Neural progenitor cell (in vitro differentiated cells): ENCODE data around the gene PCDHGA12. TPM values are rescaled to one million over a fixed set of nuclear protein-coding genes. Genes with fewer than 3 reads are reported as not detected.
A peak's percentile ranks its signal among the peaks of the same experiment; 100 is the strongest.
"Not testable (repeated sequence)": the region's sequence is repeated elsewhere in the genome, so short reads cannot be mapped to it uniquely, and the experiment has no call there.

ENCODE experiments used
- DNase-seq: peaks from one replicate; pipeline ENCODE4 v3.0.0-alpha.2; 2016; ENCODE audit warnings: low spot score
- H2AFZ ChIP-seq: fragments of 200-600 bp; sonication (generic); replicated peaks from 2 replicates; pipeline ENCODE4 v1.6.1; 2016; ENCODE audit warnings: antibody characterized with exemption
- H3F3A ChIP-seq: fragments of 200-600 bp; sonication (generic); 2 replicates; pipeline ENCODE4 v1.6.1; 2016; ENCODE audit warnings: antibody characterized with exemption, low read depth
- H3K27ac ChIP-seq: fragments of 200-600 bp; sonication (generic); 2 replicates; pipeline ENCODE4 v1.5.1; 2016; ENCODE audit warnings: mild to moderate bottlenecking
- H3K27me3 ChIP-seq: fragments of 200-600 bp; sonication (generic); 2 replicates; pipeline ENCODE4 v1.6.1; 2016; ENCODE audit warnings: mild to moderate bottlenecking, moderate library complexity
- H3K36me3 ChIP-seq: fragments of 200-600 bp; sonication (generic); 2 replicates; pipeline ENCODE4 v1.5.1; 2016
- H3K4me1 ChIP-seq: fragments of 200-600 bp; sonication (generic); 2 replicates; pipeline ENCODE4 v1.6.1; 2016; ENCODE audit warnings: mixed run types
- H3K4me2 ChIP-seq: fragments of 200-600 bp; sonication (generic); 2 replicates; pipeline ENCODE4 v1.6.1; 2016
- H3K4me3 ChIP-seq: fragments of 200-600 bp; sonication (generic); 2 replicates; pipeline ENCODE4 v1.5.1; 2016
- H3K79me2 ChIP-seq: fragments of 200-600 bp; sonication (generic); 2 replicates; pipeline ENCODE4 v1.6.1; 2016; ENCODE audit warnings: low read depth
- H3K9ac ChIP-seq: fragments of 200-600 bp; sonication (generic); 2 replicates; pipeline ENCODE4 v1.6.1; 2016
- H3K9me3 ChIP-seq: fragments of 200-600 bp; sonication (generic); 2 replicates; pipeline ENCODE4 v1.5.1; 2016; ENCODE audit warnings: low read depth
- H4K20me1 ChIP-seq: fragments of 200-600 bp; sonication (generic); 2 replicates; pipeline ENCODE4 v1.6.1; 2016; ENCODE audit warnings: low read depth
- H3K27ac Mint-ChIP-seq: 3 replicates; pipeline ENCODE4 v1.8.0; 2021; ENCODE audit warnings: mixed read lengths
- H3K27me3 Mint-ChIP-seq: 2 replicates; pipeline ENCODE4 v1.8.0; 2022; ENCODE audit warnings: low read depth, mild to moderate bottlenecking, inconsistent platforms, moderate library complexity, mixed read lengths; ENCODE audit not compliant: insufficient read depth
- H3K36me3 Mint-ChIP-seq: 3 replicates; pipeline ENCODE4 v1.8.0; 2021; ENCODE audit warnings: mixed read lengths
- H3K4me1 Mint-ChIP-seq: 3 replicates; pipeline ENCODE4 v1.8.0; 2021; ENCODE audit warnings: mixed read lengths
- H3K4me3 Mint-ChIP-seq: 3 replicates; pipeline ENCODE4 v1.8.0; 2021; ENCODE audit warnings: mild to moderate bottlenecking, moderate library complexity, mixed read lengths
- H3K9me3 Mint-ChIP-seq: 3 replicates; pipeline ENCODE4 v1.8.0; 2020; ENCODE audit warnings: mixed read lengths
- EZH2 ChIP-seq: fragments of 200-600 bp; sonication (generic); IDR thresholded peaks from 2 replicates; pipeline ENCODE4 v1.6.1; 2017; ENCODE audit warnings: antibody characterized with exemption, mild to moderate bottlenecking, moderate library complexity
- EZH2phosphoT487 ChIP-seq: fragments of 200-600 bp; sonication (generic); IDR thresholded peaks from 2 replicates; pipeline ENCODE4 v1.6.1; 2017; ENCODE audit warnings: antibody characterized with exemption
- total RNA-seq: library from RNA; depleted of rRNA; stranded (reverse); fragments of >200 nt; gene quantifications from 2 replicates; pipeline ENCODE4 v1.2.3, GENCODE V29; 2015; ENCODE audit warnings: low replicate concordance
- TF ChIP-seq, protein P1 (sequence below): fragments of 200-600 bp; sonication (generic); IDR thresholded peaks from 2 replicates; pipeline ENCODE4 v1.5.1; 2017; ENCODE audit warnings: antibody characterized with exemption, mild to moderate bottlenecking

Gene PCDHGA12
- total RNA-seq, 1 donor from 2014 or later: 0.79 TPM

DNA sequence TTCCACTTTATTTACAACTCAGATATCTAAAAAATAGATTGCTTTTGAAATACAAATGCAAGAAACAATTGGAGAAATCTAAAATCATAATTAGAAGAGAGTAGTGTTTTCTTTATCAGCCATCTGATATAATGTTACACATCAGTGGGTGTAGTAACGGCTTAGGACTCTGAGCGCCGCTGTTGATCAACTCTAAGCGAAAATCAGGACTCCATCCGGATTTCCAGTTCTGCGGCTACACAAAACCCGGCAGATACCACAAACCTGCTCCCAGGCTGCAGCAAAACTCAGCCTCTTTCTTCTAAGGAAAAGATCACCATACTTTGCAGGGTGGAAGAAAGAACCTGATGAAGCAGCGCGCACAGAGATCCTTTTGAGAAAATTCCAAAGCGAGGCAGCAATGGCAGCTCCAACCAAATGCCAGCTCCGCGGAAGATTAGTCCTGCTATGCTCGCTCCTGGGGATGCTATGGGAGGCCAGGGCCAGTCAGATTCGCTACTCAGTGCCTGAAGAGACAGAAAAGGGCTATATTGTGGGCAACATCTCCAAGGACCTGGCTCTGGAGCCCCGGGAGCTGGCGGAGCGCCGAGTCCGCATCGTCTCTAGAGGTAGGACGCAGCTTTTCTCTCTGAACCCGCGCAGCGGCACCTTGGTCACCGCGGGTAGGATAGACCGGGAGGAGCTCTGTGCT lies 27.6 kb upstream of the PCDHGA12 start, which contains the start of gene PCDHGA9:
PCDHGA9 (plus strand) TSS at position 226 of the 691 bp plus-strand sequence; CDS start at position 401, 175 bp downstream.
- Histone ChIP-seq H3K9me3 (peaks cover 14% of the 10 kb centered on the region), H3K36me3 (no peaks in the 10 kb centered on the region), H3K4me1 (no peaks in the 10 kb centered on the region), H2AFZ (no peak within 1 kb of the TSS), H3K4me3 (no peak within 1 kb of the TSS), H3K79me2 (no peaks in the 10 kb centered on the region), H3K27me3 (no peaks in the 10 kb centered on the region), H3F3A (peaks cover 4% of the 10 kb centered on the region), H3K9ac (no peak within 1 kb of the TSS), H3K27ac (no peak within 1 kb of the TSS), H4K20me1 (no peaks in the 10 kb centered on the region), H3K4me2 (no peak within 1 kb of the TSS)
- Mint-ChIP-seq H3K27me3 (no peaks in the 10 kb centered on the region), H3K27ac (no peak within 1 kb of the TSS), H3K9me3 (peaks cover 61% of the 10 kb centered on the region), H3K4me1 (no peaks in the 10 kb centered on the region), H3K36me3 (peaks cover 13% of the 10 kb centered on the region), H3K4me3 (no peak within 1 kb of the TSS)
- DNase-seq: no peak
- TF ChIP-seq, protein P1, sequence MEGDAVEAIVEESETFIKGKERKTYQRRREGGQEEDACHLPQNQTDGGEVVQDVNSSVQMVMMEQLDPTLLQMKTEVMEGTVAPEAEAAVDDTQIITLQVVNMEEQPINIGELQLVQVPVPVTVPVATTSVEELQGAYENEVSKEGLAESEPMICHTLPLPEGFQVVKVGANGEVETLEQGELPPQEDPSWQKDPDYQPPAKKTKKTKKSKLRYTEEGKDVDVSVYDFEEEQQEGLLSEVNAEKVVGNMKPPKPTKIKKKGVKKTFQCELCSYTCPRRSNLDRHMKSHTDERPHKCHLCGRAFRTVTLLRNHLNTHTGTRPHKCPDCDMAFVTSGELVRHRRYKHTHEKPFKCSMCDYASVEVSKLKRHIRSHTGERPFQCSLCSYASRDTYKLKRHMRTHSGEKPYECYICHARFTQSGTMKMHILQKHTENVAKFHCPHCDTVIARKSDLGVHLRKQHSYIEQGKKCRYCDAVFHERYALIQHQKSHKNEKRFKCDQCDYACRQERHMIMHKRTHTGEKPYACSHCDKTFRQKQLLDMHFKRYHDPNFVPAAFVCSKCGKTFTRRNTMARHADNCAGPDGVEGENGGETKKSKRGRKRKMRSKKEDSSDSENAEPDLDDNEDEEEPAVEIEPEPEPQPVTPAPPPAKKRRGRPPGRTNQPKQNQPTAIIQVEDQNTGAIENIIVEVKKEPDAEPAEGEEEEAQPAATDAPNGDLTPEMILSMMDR: peak; percentile 23
- TF ChIP-seq EZH2 (no peak), EZH2phosphoT487 (no peak)

DNA sequence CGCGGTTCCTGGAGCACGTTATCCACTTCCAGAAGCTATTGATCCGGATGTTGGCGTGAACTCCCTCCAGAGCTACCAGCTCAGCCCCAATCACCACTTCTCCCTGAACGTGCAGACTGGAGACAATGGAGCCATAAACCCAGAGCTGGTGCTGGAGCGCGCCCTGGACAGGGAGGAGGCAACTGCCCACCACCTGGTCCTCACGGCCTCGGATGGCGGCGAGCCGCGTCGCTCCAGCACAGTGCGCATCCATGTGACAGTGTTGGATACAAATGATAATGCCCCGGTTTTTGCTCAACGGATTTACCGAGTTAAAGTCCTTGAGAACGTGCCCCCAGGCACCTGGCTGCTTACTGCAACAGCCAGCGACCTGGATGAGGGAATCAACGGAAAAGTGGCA lies 26.9 kb upstream of the PCDHGA12 start:
- H3F3A ChIP-seq: peaks cover 4% of the 10 kb centered on the region
- H3K79me2 ChIP-seq: no peaks in the 10 kb centered on the region
- no peak overlapping the region for H3K4me3 Mint-ChIP-seq
- H3K36me3 ChIP-seq: no peaks in the 10 kb centered on the region
- no peaks in the 10 kb centered on the region for H3K4me1 ChIP-seq
- H3K4me1 Mint-ChIP-seq: peaks cover 3% of the 10 kb centered on the region
- DNase-seq: no peak
- H3K27ac Mint-ChIP-seq: no peak overlapping the region
- TF ChIP-seq EZH2 (no peak), EZH2phosphoT487 (no peak)
- TF ChIP-seq, protein P1: no peak
- H3K36me3 Mint-ChIP-seq: peaks cover 18% of the 10 kb centered on the region
- no peak overlapping the region for H3K27ac ChIP-seq
- H3K27me3 Mint-ChIP-seq: peaks cover 4% of the 10 kb centered on the region
- no peaks in the 10 kb centered on the region for H4K20me1 ChIP-seq
- peaks cover 2% of the 10 kb centered on the region for H3K27me3 ChIP-seq
- H3K9ac ChIP-seq: no peak overlapping the region
- peaks cover 67% of the 10 kb centered on the region for H3K9me3 Mint-ChIP-seq
- no peak overlapping the region for H3K4me3 ChIP-seq
- H3K9me3 ChIP-seq: peaks cover 16% of the 10 kb centered on the region
- H2AFZ ChIP-seq: no peak overlapping the region
- H3K4me2 ChIP-seq: no peak overlapping the region

DNA sequence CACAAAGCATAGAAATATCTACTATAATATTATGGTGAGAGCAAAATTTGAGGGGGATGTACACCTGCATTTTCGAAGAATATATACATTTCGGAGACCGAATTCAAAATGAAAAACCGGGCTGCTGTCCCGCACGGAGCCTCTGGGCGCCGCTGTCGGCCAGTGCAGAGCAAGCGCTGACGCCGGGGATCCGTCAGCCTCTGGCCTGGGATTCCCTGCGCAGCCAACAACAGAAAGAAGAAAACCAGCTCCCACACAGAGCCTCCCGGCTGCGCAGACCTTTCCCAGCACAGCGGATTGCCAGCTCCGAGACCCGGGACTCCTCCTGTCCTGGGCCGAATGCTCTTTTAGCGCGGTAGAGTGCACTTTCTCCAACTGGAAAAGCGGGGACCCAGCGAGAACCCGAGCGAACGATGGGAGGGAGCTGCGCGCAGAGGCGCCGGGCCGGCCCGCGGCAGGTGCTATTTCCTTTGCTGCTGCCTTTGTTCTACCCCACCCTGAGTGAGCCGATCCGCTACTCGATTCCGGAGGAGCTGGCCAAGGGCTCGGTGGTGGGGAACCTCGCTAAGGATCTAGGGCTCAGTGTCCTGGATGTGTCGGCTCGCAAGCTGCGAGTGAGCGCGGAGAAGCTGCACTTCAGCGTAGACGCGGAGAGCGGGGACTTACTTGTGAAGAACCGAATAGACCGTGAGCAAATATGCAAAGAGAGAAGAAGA lies 22.4 kb upstream of the PCDHGA12 start, which contains the start of gene PCDHGB6:
PCDHGB6 (plus strand) TSS at position 232 of the 716 bp plus-strand sequence; CDS start at position 414, 182 bp downstream.
- H4K20me1 ChIP-seq: not testable (repeated sequence)

More for the DNA sequence above, 22.4 kb upstream of the PCDHGA12 start, which contains the start of gene PCDHGB6:
- H3K36me3 Mint-ChIP-seq: peaks cover 41% of the 10 kb centered on the region
- H3K79me2 ChIP-seq, H3K9ac ChIP-seq, H3K27ac ChIP-seq, H3K27me3 ChIP-seq, H3K4me1 ChIP-seq: not testable (repeated sequence)
- H3K27ac Mint-ChIP-seq: peak within 1 kb of the TSS; percentile 100
- peak within 1 kb of the TSS; percentile 94 for H3K4me3 Mint-ChIP-seq
- peak within 1 kb of the TSS; percentile 85 for H2AFZ ChIP-seq
- H3F3A ChIP-seq: peaks cover 14% of the 10 kb centered on the region
- TF ChIP-seq, protein P1: peak; percentile 80
- peaks cover 79% of the 10 kb centered on the region for H3K9me3 Mint-ChIP-seq
- peak within 1 kb of the TSS; percentile 76 for H3K4me2 ChIP-seq
- H3K4me3 ChIP-seq: peak within 1 kb of the TSS; percentile 54
- peaks cover 16% of the 10 kb centered on the region for H3K27me3 Mint-ChIP-seq
- peaks cover 14% of the 10 kb centered on the region for H3K4me1 Mint-ChIP-seq
- peaks cover 28% of the 10 kb centered on the region for H3K9me3 ChIP-seq
- peak; percentile 89 for DNase-seq
- peaks cover 12% of the 10 kb centered on the region for H3K36me3 ChIP-seq
